WERI-Rb-1 (cell line): ENCODE measurements around the gene ADAM15.
A peak's percentile ranks its signal among the peaks of the same experiment; 100 is the strongest.

Source experiments
- DNase-seq: peaks from one replicate; pipeline ENCODE4 v3.0.0-alpha.2; 2020
- H3K27ac ChIP-seq: fragments of 250-450 bp; sonication (Bioruptor Pico); 2 replicates; pipeline ENCODE4 v1.5.1; 2020; ENCODE audit warnings: mild to moderate bottlenecking, moderate library complexity
- H3K27me3 ChIP-seq: fragments of 250-450 bp; sonication (Bioruptor Pico); 2 replicates; pipeline ENCODE4 v1.5.1; 2021; ENCODE audit warnings: mild to moderate bottlenecking, low read depth, moderate library complexity; ENCODE audit not compliant: insufficient read depth, severe bottlenecking
- H3K36me3 ChIP-seq: fragments of 250-450 bp; sonication (Bioruptor Pico); 2 replicates; pipeline ENCODE4 v1.5.1; 2020; ENCODE audit warnings: mild to moderate bottlenecking, moderate library complexity
- H3K4me3 ChIP-seq: 2 replicates; pipeline ENCODE4 v1.5.1; 2011; ENCODE audit warnings: low read depth, mild to moderate bottlenecking, control low read depth, low read length
- H3K9me3 ChIP-seq: fragments of 250-450 bp; sonication (Bioruptor Pico); 2 replicates; pipeline ENCODE4 v1.5.1; 2021; ENCODE audit warnings: mild to moderate bottlenecking, moderate library complexity; ENCODE audit not compliant: severe bottlenecking
- CTCF ChIP-seq: IDR thresholded peaks from 2 replicates; pipeline ENCODE4 v1.5.1; 2011; ENCODE audit warnings: low read depth, mild to moderate bottlenecking, control low read depth, inconsistent platforms, low read length

Gene ADAM15

DNA sequence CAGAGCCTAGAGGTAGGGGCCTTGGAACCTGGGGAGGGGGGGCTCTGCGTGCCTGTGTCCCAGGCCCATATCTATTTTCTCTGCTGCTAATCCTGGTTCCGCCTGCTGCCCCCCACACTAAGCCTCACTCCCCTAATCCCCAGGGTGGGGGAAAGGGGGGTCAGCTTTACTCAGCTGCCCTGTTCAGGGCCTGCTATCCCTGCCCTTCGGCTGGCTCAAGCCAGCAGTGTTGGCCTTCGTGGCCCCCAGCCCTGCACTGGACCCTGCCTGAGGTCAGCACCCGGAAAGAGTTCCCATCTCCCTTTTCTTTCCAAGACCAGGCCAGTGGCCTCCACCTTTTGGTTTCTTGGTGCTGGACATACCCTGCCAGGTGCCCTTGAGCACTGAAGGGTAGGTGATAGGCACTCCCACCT, 40.1 kb upstream of the ADAM15 start:
- peaks cover 34% of the 10 kb centered on the region for H3K36me3 ChIP-seq
- no peaks in the 10 kb centered on the region for H3K9me3 ChIP-seq
- DNase-seq = peak; percentile 99
- H3K27me3 ChIP-seq = no peaks in the 10 kb centered on the region
- H3K4me3 ChIP-seq = peak overlapping the region; percentile 20
- no peak for TF ChIP-seq CTCF
- H3K27ac ChIP-seq = peak overlapping the region; percentile 86

DNA sequence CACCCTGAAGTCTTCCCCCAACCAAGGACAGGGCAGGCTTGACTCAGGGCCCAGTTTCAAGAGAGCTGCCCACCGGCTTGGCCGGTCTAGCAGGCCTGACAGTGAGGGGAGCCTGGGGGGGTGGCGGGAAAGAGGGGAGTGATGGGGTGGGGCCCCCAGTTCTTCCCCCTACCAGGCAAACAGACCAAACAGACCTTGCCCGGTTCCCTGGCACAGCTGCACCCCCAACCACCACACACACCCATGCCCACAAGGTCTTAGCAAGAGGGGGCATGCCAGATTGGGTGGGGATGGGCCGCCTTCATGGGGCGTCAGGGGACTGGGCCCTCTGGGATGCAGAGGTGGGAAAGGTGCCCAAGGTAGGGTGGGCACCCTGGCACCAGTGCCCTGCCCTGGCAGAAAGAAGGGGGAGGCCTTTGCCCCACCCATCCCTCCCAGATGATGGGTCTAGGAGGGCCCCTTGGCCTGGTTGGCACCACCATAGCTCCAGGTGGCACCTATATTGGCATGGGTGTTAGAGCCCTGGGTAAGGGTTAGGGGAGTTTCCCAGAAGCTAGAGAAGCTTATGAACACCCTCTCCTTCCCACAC, 39.6 kb upstream of the ADAM15 start:
- Histone ChIP-seq H3K27ac (peak overlapping the region; percentile 86), H3K9me3 (no peaks in the 10 kb centered on the region), H3K27me3 (no peaks in the 10 kb centered on the region), H3K36me3 (peaks cover 35% of the 10 kb centered on the region), H3K4me3 (peak overlapping the region; percentile 20)
- TF ChIP-seq CTCF = no peak
- peak; percentile 23 for DNase-seq

DNA sequence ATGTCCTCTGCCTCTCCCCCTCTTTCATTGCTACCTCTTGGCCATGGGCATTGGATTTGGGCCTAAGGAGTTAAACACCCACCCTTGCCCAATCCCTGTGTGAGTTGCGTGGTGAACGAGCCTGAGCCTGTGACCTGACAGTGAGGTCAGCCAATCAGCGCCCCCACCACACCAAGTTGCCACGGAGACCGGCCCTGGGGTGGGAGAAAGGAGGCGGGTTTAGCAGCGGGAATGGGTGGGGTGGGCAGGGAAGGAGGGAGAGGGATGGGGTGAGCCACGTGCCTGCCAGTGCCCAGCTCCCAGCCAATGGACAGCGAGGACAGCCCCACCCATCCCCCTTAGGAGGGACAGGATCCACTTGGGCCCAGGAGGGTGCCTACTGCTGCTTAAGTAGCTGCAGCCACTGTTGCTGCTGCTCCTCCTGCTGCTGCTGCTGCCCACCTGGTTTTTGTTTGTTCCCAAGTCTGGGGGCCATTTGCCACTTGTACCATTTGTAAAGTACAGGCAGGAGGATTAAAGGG, 39.0 kb upstream of the ADAM15 start:
- Histone ChIP-seq H3K9me3 (no peaks in the 10 kb centered on the region), H3K27me3 (no peaks in the 10 kb centered on the region), H3K4me3 (peak overlapping the region; percentile 16; the same call in 1 of the 2 replicates), H3K36me3 (peaks cover 36% of the 10 kb centered on the region), H3K27ac (peak overlapping the region; percentile 86)
- TF ChIP-seq CTCF = no peak
- peak; percentile 100 for DNase-seq

- no peak for TF ChIP-seq CTCF
- no peaks in the 10 kb centered on the region for H3K27me3 ChIP-seq
- H3K27ac ChIP-seq = peak overlapping the region; percentile 86
- H3K36me3 ChIP-seq = peaks cover 32% of the 10 kb centered on the region
- DNase-seq = peak; percentile 36
- H3K9me3 ChIP-seq = no peaks in the 10 kb centered on the region
- peak overlapping the region; percentile 16; the same call in 1 of the 2 replicates for H3K4me3 ChIP-seq
Measured at GRCh38 chr1:155012776-155013602, 38.1 kb upstream of the ADAM15 start.

- H3K36me3 ChIP-seq = peaks cover 32% of the 10 kb centered on the region
- peak; percentile 30 for DNase-seq
- no peak for TF ChIP-seq CTCF
- peak overlapping the region; percentile 86 for H3K27ac ChIP-seq
- H3K4me3 ChIP-seq = no peak overlapping the region
- H3K27me3 ChIP-seq = no peaks in the 10 kb centered on the region
- H3K9me3 ChIP-seq = no peaks in the 10 kb centered on the region
Measured at GRCh38 chr1:155013632-155014031, 37.5 kb upstream of the ADAM15 start.
